Measurements from ENCODE around the gene OR51M1.
A peak's percentile ranks its signal among the peaks of the same experiment; 100 is the strongest.
"Not testable (repeated sequence)": the region's sequence is repeated elsewhere in the genome, so short reads cannot be mapped to it uniquely, and the experiment has no call there.

Gene OR51M1

GRCh38 chr11:5383576-5383975, at the start of gene OR51M1:
TSS of gene OR51M1 (plus strand) at chr11:5383812. CDS start at chr11:5389399, 5,587 bp downstream.
- no peak for DNase-seq (ENCODE audit: low read depth)

- DNase-seq (ENCODE audit: low read depth): no peak
Observed at GRCh38 chr11:5335170-5335569, 48.4 kb upstream of the OR51M1 start.

DNA sequence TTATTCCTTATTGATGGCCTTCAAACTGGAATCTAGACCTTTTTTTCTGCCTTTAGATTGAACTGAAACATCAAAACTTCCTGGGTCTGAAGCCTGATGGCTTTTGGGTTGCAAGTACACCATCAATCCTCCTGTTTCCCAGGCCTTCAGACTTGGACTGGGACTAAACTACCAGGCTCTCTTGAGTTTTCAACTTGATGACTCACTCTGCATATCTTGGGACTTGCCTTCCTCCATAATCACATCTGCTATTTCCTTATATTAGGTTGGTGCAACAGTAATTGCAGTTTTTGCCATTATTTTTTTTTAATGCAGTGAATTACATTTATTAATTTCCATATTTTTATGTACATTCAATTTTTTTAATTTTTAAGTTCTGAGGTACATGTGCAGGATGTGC, 47.3 kb upstream of the OR51M1 start:
- DNase-seq (ENCODE audit: low read depth): peak; percentile 51

DNA sequence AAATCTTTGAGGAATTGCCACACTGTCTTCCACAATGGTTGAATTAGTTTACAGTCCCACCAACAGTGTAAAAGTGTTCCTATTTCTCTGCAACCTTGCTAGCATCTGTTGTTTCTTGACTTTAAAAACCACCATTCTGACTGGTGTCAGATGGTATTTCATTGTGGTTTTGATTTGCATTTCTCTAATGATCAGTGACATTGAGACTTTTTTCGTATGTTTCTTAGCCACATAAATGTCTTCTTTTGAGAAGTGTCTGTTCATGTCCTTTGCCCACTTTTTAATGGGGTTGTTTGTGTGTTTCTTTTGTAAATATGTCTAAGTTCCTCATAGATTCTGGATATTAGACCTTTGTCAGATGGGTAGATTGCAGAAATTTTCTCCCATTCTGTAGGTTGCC, 46.4 kb upstream of the OR51M1 start:
- not testable (repeated sequence) for DNase-seq (ENCODE audit: low read depth)

DNA sequence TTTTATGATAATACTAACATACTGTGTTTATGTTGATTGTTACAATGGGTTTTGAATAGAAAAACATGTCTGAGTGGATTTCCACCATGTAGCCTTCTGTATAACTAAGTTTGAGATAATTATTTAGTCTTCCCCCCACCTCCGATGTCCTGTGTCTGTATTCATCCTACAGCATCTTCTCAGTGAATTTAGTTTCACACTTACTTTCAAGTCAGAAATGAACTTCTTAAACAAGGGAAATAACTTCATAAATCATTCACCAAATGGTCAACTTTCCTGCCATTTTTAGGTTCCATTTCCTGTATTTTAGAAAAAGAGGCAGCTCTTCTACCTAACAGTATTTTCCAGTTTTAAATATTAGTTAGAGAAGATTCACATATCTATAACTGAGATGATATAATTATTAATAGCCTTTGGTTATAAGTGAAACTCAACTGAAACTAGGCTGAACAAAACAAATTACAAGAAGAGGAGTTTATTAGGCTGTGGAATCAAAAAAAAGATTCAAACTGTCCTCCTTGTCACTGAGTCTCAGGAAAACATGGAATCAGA, 43.8 kb upstream of the OR51M1 start:
- no peak for DNase-seq (ENCODE audit: low read depth)

GRCh38 chr11:5343474-5344335, 39.9 kb upstream of the OR51M1 start, which contains the start of gene OR51B5:
TSS of gene OR51B5 (minus strand) at chr11:5343524. CDS start at chr11:5343524, 0 bp downstream.
- DNase-seq (ENCODE audit: low read depth): peak; percentile 83

GRCh38 chr11:5345831-5346230, 37.8 kb upstream of the OR51M1 start:
- peak; percentile 77 for DNase-seq (ENCODE audit: low read depth)

GRCh38 chr11:5348551-5349194, 34.9 kb upstream of the OR51M1 start:
- DNase-seq (ENCODE audit: low read depth): no peak

DNA sequence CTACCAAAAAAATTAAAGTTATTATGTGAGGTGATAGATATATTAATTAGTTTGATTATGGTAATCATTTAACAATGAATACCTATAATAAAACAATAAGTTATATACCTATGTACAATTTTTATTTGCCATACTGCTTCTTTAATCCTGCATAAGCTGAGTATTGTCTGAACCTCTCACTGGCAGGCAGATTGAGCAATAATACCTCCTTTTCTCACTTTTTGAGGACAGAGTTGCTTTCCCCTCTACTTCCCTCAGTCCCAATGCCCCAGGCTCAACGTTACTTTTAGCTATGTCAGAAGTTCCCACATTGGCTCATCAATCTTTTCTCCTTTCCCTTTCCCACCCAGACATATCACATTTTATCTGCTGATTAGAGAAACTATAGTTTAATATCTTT, 34.1 kb upstream of the OR51M1 start:
- DNase-seq (ENCODE audit: low read depth): no peak

DNA sequence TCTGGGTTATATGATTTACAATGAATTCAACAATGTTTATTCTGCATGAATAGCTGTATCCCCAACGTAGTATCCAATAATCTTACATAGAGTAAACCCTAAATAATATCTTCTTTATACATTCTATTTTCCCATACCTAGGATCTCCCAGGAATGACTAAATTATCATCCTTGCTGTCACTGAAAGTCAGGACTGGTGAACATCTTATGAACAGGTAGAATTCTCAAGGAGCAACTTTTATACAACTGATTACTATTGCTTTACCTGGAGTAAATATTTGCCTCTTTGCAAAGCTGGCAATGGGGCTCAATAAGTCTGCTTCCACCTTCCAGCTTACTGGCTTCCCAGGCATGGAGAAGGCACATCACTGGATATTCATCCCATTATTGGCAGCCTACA, 32.4 kb upstream of the OR51M1 start, which contains the start of gene OR51B6:
OR51B6 (plus strand) TSS at position 301 of the 400 bp plus-strand sequence; CDS start at position 301, 0 bp downstream.
- DNase-seq (ENCODE audit: low read depth): no peak

GRCh38 chr11:5356031-5356430, 27.6 kb upstream of the OR51M1 start:
- DNase-seq (ENCODE audit: low read depth): not testable (repeated sequence)

DNA sequence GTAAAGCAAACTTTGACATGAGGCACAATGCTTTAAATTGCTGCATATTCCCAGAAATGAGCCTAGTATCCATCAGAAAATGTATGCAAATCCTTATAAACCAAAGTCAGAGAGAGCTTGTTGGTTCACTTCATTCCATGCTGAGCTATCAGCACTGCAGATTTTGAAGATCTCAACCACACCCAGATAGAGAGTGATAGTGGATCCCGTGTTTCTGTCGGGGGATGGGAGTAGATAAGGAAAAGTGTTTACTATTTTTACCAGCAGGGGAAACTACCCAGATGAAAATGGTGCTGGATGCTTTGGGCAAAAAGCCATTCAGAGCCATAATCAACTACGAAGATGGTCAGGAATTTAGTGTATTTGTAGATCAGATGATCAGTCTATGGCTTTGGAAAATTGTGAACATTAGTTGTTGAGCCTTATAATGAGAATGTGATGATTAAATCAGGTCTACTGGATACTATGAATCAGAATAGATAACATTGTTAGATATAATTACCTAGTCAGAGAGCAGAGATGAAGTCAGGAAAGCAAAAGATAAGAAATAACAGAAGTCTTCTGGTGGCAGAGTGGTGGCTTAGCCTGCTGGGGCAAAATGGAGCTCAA, 21.5 kb upstream of the OR51M1 start:
- no peak for DNase-seq (ENCODE audit: low read depth)

GRCh38 chr11:5363679-5364078, 19.9 kb upstream of the OR51M1 start:
- DNase-seq (ENCODE audit: low read depth): peak; percentile 23

- peak; percentile 96 for DNase-seq (ENCODE audit: low read depth)
Observed at GRCh38 chr11:5364214-5364613, 19.4 kb upstream of the OR51M1 start.

- DNase-seq (ENCODE audit: low read depth): not testable (repeated sequence)
Observed at GRCh38 chr11:5366365-5366764, 17.2 kb upstream of the OR51M1 start.

- no peak for DNase-seq (ENCODE audit: low read depth)
Observed at GRCh38 chr11:5366856-5367255, 16.8 kb upstream of the OR51M1 start.

- DNase-seq (ENCODE audit: low read depth): peak; percentile 75
Observed at GRCh38 chr11:5367448-5368074, 16.1 kb upstream of the OR51M1 start.

DNA sequence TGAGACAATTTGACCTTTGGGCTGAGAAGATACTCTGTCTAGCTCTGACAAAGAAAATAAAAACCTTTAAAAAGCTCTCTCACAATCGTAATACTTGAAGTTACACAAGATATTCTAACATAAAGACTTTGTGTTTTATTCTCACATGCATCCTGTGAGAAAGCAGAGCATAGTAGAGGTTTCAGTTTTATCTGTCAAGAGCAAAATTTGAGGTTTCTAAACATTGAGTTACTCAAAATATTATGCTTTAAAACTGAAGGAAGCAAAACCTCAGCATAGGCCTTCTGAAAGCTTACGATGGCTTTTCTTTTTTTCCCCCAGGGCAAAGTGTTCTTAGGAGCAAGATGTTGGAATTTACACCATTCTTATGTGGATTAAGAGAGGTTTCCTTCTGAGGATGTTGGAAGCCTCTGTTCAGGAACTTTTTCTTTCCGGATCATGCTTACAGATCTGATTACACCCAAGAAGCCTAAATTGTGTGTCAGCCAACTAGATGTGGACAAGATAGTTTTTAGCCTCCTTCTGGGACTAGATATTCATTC, 15.0 kb upstream of the OR51M1 start:
- DNase-seq (ENCODE audit: low read depth): peak; percentile 26

DNA sequence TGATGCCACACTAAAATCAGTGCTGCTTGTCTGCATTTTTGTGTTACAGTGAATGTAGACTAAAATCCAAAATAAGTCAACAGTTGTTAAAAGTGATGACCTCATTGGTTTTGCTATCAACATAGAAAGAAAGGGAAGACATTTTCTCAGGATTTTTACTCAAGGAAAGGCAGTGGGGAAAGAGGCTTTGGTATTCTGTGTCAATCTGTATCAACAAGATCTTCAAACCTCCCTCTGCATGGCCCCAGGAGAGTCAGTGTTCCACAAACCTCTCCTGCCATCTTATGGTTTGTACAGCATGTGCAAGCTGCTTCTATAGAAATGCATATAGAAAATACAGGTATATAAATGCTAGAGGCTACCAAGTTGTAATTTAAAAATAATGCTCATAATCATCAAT, 13.8 kb upstream of the OR51M1 start:
- peak; percentile 85 for DNase-seq (ENCODE audit: low read depth)

- peak; percentile 71 for DNase-seq (ENCODE audit: low read depth)
Observed at GRCh38 chr11:5380740-5381342, 2.8 kb upstream of the OR51M1 start.

- no peak for DNase-seq (ENCODE audit: low read depth)
Observed at GRCh38 chr11:5384335-5384734, 723 bp downstream of the OR51M1 start.

All from iris pigment epithelial cell (primary cell).